Measurements from ENCODE around the gene ZNF267.

DNA sequence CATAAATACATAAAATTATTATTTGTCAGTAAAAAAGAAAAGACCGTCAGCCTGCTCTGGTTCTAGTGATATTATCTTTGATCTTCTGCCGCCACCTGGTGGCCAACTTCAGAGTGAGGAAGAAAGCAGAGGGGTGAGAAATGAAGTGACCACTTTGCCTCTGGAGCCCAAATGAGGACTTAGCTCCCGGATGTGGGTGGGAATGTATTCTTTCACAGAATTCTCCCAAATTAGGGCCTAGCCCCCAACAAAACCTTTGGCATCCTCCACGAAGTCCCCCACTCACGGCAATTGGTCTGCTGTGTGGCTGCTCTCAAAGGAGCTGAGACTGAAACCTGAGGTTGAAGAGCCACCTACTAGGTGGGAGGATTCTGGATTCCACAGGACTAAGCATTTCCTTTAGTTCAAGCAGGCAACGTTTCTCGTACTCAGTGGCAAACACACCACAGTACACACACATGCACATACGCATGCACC lies 4.9 kb upstream of the ZNF267 start:
- TF ChIP-seq POLR2A (IDR thresholded peaks at IDR 0.05; ENCODE audit: low read length) (no peak), GATA1 (IDR thresholded peaks at IDR 0.05; ENCODE audit: low read depth, low read length) (no peak)
